Islet of Langerhans (tissue), 1 donor: ENCODE measurements around the gene ULK4.
"Not testable (repeated sequence)": the region's sequence is repeated elsewhere in the genome, so short reads cannot be mapped to it uniquely, and the experiment has no call there.

ENCODE experiments used
- FAIRE-seq: peaks from one replicate; lab custom pipeline; 2011; peaks lifted over from hg19 to GRCh38; lab: Jason Lieb, UNC

ULK4 gene

GRCh38 chr3:41297750-41298149 is 664.2 kb downstream of the ULK4 start:
- no peak for FAIRE-seq

DNA sequence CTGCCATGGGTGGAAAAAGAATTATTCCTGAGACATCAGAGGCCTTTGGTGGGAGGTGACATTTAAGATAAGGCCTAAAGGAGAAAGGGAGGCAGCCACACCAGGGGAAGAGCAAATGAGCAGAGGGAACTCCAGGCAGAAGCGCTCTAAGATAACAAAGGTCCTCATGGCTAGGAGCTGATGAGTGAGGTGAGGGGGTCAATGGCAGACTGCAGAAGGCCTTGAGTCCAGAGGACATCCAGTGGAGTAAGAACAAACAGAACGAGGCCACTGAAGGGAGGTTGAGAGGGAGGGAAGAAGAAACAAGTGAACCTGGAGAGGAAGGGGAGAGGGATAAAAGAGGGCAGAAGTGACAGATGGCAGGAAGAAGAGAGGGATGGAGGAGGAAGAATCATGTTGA is 665.3 kb downstream of the ULK4 start:
- no peak for FAIRE-seq

GRCh38 chr3:41295740-41296139 is 666.2 kb downstream of the ULK4 start:
- no peak for FAIRE-seq

GRCh38 chr3:41293169-41293681 is 668.7 kb downstream of the ULK4 start:
- FAIRE-seq: no peak

- FAIRE-seq: no peak
Observed at GRCh38 chr3:41290736-41291135, 671.2 kb downstream of the ULK4 start.

- FAIRE-seq: no peak
Observed at GRCh38 chr3:41290306-41290705, 671.6 kb downstream of the ULK4 start.

DNA sequence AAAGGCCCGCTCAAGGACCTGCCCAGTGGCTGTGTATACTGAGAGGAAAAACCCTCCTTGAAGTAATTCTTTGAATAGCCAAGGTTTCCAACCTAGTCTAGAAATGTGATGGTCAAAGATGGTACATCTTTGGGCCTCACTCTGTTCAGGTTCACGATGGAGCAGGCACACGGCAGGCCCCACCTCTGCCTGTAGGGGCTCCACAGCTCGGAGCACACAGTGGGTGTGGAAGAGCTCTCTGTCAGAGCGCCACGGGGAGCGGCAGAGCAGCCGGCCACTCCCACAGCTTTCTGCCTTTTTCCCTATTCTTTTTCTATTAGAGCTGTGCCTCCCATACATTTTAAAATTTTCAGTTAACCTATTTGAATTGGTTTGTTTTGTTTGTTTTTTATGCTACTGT is 673.1 kb downstream of the ULK4 start:
- no peak for FAIRE-seq

DNA sequence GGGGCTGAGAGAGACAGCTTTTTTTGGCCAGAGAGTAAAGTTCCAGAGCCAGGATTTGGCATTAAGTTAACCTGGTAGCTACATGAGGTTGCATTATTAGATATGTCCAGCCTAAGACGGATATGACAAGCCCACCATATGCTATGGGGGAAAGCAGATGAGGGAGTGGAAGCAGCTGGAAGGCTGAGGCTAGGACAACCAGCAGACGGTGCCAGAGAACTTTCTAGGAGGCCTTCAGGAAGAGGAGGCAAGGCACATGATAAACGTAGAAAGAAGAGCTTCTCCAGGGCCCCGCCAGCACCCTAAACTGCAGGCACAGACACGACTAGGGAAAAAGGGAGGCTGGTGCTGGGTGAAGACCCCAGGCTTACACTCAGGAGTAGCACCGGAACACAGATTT is 675.6 kb downstream of the ULK4 start:
- FAIRE-seq: no peak

DNA sequence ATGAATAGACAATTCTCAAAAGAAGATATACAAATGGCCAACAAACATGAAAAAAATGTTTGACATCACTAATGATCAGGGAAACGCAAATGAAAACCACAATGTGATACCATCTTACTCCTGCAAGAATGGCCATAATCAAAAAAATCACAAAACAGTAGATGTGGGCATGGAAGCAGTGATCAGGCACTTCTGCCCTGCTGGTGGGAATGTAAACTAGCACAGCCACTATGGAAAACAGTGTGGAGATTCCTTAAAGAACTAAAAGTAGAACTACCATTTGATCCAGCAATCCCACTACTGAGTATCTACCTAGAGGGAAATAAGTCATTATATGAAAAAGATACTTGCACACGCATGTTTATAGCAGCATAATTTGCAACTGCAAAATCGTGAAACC is 677.0 kb downstream of the ULK4 start:
- not testable (repeated sequence) for FAIRE-seq

DNA sequence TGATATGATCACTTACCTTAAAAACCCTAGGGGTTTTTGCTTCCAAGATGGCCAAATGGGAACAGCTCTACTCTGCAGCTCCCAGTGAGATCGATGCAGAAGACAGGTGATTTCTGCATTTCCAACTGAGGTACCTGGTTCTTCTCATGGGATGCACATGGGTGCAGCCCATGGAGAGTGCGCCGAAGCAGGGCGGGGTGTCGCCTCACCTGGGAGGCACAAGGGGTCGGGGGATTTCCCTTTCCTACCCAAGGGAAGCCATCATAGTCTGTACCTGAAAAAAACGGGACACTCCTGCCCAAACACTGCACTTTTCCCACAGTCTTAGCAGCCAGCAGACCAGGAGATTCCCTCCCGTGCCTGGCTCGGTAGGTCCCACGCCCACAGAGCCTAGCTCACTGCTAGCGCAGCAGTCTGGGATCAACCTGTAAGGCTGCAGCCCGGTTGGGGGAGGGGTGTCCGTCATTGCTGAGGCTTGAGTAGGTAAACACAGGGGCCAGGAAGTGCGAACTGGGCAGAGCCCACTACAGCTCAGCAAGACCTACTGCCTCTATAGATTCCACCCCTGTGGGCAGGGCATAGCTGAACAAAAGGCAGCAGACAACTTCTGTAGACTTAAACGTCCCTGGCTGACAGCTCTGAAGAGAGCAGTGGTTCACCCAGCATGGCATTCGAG is 684.0 kb downstream of the ULK4 start:
- no peak for FAIRE-seq

DNA sequence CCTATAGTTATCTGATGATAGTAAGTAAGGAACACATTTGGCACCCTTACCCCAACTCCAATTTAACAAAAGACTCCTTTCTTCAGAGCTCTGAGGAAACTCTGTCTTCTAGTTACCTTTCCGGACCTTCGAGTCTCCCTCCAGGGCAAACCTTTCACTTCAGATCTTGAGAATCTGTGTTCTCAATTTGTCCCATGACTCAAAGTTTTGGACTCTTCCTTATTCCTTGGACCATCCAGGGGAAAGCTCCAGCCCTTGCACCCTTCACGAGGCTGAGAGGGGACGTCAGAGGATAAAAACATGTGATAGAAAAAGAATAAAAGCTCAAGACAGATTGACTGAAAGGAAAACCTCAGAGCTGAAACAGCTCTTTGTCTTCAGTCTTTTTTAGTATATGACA is 685.7 kb downstream of the ULK4 start:
- no peak for FAIRE-seq

DNA sequence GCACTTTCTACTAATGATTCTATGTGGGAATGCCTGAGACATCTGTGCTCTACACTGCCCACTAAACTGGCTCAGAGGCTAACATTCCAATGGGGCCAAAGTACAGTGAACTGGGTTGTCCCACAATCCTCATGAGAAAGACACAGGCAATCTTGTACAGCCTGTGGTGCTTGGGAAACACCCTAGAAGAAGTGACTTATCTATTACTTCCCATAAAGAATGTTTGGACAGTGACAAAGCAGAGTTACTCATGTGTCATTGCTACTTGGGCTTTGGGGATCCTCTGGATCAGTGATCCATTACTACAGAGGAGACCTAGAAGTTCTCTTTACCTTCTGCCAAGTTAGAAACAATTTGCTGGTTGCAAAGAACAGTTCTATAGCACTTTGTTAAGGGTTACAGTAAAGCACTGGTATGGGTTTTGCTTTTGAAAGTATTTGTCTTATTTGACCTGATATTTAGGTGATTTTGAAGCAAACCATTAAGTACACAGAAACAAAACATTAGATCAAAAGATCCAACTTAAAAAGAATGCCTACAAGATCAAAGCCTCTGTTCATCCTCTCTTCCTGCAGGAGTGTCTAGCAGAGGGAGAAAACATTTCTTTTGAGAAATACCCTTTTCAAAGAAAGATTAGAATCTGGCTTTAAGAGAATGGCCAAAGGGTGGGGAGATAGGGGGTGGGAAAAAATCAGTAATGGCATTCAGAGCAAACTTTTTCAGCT is 686.8 kb downstream of the ULK4 start:
- no peak for FAIRE-seq

- FAIRE-seq: no peak
Observed at GRCh38 chr3:41272667-41273066, 689.2 kb downstream of the ULK4 start.

DNA sequence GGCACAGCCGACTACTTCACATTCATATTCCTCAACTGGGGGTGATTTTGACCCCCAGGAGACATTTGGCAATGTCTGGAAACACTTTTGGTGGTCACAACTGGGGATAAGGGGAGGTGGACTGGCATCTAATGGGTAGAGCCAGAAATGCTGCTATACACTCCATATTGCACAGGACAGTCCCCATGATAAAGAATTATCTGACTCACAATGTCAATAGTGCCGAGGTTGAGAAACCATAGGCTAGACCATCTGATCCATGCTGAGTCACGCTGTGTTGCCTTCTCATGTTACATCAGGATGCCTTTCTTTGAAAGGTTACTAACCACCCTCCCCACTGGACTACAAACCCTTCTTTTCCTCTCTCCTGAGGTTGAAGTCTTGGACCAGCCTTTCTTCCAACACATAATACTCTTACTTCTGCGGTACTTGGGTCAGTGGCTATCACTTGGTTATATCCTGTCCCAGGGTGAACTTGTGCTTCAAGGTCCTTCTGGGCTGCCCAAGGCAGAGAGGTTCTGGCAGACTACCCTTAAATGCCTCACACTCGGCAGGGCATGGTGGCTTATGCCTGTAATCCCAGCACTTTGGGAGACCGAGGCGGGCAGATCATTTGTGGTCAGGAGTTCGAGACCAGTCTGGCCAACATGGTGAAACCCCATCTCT is 693.8 kb downstream of the ULK4 start:
- FAIRE-seq: no peak

DNA sequence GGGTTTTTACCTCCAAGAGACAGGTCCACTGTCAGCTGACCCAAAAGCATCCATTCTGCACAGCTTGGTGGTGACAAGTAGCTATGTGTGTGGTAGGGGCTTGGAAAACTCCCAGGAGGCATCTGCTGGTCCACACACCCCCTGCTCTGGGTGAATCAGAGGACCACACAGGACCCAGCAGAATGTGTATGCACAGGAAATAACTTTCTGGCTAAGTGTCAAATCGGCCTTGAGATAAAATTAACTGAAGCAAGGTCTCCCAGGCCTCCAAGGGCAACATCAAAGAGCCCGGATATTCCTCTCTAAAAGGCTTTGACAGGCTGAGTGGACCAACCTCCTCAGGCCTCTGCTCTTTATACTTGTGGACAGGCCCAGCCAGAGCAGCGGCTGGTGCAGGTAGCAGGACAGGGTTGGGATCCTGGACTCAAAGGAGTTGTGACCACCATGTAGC is 696.1 kb downstream of the ULK4 start:
- FAIRE-seq: no peak

DNA sequence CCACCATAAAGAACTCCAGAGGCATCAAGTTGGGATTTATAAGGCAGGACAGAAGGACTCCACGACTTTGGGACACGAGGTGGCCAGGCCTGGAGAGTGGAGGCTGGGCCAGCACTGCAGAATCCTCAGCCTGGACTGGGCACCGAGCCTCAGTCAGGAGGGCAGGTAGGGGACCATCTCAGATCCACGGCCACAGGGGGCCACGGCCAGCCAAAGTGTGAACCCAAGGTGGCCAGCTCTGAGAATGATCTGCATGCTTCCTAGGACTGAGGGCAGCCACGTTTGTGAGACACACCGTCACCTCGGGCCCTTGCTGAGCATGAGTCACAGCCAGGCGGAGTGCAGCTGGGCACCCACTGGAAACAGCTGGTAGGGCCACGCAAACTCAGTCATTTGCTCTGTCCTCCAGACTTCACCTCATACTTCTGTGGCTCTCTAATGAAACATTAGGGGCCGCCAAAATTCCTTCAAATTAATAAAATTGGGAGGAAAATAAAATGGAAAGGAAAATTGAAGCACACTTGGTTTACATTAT is 696.8 kb downstream of the ULK4 start:
- FAIRE-seq: no peak

- FAIRE-seq: no peak
Observed at GRCh38 chr3:41260063-41260450, 701.8 kb downstream of the ULK4 start.

DNA sequence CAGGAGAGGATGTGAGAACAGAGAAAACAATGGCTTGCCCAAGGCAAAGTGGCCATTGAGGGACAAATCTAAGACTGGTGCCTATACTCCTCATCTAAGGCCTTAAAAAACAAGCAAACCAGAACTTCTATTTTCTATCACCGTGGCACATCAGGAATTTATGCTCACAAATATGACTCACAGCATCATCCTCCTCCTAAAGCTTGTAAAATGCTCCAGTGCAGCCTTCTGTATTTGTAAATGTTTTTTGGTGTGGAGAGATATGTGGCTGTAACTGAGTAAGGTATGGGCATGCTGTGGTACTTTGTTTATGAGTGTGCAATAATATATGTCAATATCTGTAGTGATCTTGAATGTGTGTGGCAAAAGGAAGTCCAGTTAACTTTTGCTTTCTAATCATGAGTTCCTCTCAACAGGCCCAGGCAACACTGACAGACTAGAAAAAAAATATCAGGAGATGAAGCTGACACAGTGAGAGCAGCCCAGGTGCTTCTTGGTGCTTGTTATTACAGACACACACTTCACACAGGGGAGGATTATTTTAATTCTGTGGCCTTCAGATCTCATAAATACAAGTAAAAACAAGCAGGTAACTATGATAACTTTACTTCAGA is 702.3 kb downstream of the ULK4 start:
- no peak for FAIRE-seq

DNA sequence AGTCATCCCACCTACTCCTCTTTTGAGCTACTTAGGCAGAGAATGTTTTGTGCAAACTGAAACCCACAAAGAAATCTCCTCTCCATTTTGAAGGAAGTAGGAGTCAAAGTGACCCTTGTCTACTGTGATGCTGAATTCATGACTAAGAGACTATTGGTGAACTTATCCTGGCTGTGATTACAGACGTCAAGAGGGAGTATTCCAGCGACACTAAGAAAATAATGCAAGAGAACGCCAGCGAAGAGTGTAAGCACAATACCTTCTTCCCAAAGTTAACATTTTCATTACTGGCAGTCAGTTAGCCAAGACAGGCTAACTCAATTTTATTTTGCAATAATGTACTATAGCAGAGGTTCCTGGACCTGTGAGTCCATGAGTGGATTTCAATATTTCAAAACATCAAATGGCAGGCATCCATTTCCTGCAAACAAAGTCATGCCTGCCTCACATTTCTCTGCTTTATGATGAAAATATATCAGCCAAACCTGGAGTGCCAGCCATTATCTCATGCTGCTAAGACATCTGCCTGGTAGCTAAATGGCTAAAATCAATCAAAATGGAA is 703.6 kb downstream of the ULK4 start:
- no peak for FAIRE-seq

DNA sequence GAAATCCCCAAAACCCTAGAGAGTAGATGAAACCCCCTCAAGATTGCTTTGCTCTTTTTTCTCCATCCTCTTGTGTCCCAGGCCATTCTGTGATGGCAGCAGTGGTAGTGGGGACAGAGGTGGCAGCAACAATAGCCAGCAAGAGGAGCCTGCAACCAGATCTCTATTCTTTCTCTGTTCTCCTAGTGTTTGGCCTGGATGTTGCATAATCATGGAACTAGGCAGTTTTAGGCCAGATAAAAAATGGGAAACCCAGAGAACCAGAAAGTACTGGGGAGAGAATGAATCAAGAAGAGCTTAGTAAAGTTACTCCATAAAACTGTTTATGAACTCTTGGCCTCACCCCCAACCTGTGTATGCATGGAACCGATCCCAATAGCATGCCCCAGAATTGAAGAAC is 710.3 kb downstream of the ULK4 start:
- no peak for FAIRE-seq

- FAIRE-seq: no peak
Observed at GRCh38 chr3:41250825-41251224, 711.1 kb downstream of the ULK4 start.

GRCh38 chr3:41249318-41249717 is 712.6 kb downstream of the ULK4 start:
- no peak for FAIRE-seq
